Measurements from ENCODE around the gene FOXQ1. TPM values are rescaled to one million over a fixed set of nuclear protein-coding genes. Genes with fewer than 3 reads are reported as not detected.

FOXQ1 gene
- total and polyA plus RNA-seq, 2 of the 13 experiments (the other 11 are each of a cell fraction or from before 2014, with no cell fraction given): 35.2 to 39.8 TPM

DNA sequence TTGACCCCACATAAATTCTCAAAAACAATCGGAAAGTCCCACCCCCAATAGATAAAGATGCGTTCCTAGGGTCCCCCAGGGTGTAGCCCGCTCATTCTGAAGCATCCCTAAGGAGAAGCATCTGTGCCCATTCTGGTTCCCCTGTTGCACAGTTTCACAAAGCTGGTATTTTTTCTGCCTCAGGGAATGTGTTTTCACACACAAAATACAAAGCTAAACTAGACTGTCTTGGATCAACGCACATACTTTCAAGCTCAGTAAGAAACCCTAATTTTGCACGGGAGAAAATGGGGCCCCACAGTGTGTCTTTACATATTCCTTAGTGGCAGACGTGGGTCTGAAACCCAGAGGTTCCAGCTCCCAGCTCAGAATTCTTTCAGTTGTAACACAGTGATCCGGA is 6.1 kb downstream of the FOXQ1 start:
- peak overlapping the region; percentile 41 for H3K27ac ChIP-seq (ENCODE audit: extremely low read length, insufficient read depth, low read length)
- H3K4me3 ChIP-seq (replicated peaks in 1 of 3; ENCODE audit: insufficient read depth in 1 of 3, low read depth in 2 of 3, low read length in 3 of 3): no peak overlapping the region
- ChIA-PET POLR2A (interaction anchor here (0.8 to 12.0 kb wide), 7 partner anchors 8 to 417 kb away, joined by 4 to 900 read pairs (median 150); no protein-coding TSS in a partner anchor), CTCF (ENCODE audit: low intra/inter-chr PET ratio, low total read pairs) (no interaction called here)
- H4K20me1 ChIP-seq (ENCODE audit: insufficient read depth, low read length): peaks cover 15% of the 10 kb centered on the region
- H3K9me3 ChIP-seq (ENCODE audit: low read length): no peaks in the 10 kb centered on the region
- peaks cover 50% of the 10 kb centered on the region for H3K4me1 ChIP-seq (ENCODE audit: insufficient read depth, low read length)
- TF ChIP-seq BRD4 (CRISPR knock-in tag; IDR thresholded peaks at IDR 0.05) (no peak), ZNF468 (CRISPR knock-in tag; IDR thresholded peaks at IDR 0.05) (no peak), ERF (CRISPR knock-in tag; IDR thresholded peaks at IDR 0.05) (no peak), GPN1 (CRISPR knock-in tag; IDR thresholded peaks at IDR 0.05; ENCODE audit: borderline replicate concordance) (no peak), ZMAT3 (CRISPR knock-in tag; conservative IDR thresholded peaks at IDR 0.05) (no peak), ZSCAN22 (CRISPR knock-in tag; IDR thresholded peaks at IDR 0.05) (no peak), ZNF772 (CRISPR knock-in tag; IDR thresholded peaks at IDR 0.05) (no peak), ZNF331 (CRISPR knock-in tag; IDR thresholded peaks at IDR 0.05) (no peak), ZNF180 (CRISPR knock-in tag; IDR thresholded peaks at IDR 0.05; ENCODE audit: borderline replicate concordance, low read depth) (no peak), NFATC3 (CRISPR knock-in tag; IDR thresholded peaks at IDR 0.05) (no peak), HOXA5 (CRISPR knock-in tag; IDR thresholded peaks at IDR 0.05) (no peak)
- TF ChIP-seq, protein P1, sequence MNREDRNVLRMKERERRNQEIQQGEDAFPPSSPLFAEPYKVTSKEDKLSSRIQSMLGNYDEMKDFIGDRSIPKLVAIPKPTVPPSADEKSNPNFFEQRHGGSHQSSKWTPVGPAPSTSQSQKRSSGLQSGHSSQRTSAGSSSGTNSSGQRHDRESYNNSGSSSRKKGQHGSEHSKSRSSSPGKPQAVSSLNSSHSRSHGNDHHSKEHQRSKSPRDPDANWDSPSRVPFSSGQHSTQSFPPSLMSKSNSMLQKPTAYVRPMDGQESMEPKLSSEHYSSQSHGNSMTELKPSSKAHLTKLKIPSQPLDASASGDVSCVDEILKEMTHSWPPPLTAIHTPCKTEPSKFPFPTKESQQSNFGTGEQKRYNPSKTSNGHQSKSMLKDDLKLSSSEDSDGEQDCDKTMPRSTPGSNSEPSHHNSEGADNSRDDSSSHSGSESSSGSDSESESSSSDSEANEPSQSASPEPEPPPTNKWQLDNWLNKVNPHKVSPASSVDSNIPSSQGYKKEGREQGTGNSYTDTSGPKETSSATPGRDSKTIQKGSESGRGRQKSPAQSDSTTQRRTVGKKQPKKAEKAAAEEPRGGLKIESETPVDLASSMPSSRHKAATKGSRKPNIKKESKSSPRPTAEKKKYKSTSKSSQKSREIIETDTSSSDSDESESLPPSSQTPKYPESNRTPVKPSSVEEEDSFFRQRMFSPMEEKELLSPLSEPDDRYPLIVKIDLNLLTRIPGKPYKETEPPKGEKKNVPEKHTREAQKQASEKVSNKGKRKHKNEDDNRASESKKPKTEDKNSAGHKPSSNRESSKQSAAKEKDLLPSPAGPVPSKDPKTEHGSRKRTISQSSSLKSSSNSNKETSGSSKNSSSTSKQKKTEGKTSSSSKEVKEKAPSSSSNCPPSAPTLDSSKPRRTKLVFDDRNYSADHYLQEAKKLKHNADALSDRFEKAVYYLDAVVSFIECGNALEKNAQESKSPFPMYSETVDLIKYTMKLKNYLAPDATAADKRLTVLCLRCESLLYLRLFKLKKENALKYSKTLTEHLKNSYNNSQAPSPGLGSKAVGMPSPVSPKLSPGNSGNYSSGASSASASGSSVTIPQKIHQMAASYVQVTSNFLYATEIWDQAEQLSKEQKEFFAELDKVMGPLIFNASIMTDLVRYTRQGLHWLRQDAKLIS (CRISPR knock-in tag; IDR thresholded peaks at IDR 0.05): no peak
- TF ChIP-seq, protein P2, sequence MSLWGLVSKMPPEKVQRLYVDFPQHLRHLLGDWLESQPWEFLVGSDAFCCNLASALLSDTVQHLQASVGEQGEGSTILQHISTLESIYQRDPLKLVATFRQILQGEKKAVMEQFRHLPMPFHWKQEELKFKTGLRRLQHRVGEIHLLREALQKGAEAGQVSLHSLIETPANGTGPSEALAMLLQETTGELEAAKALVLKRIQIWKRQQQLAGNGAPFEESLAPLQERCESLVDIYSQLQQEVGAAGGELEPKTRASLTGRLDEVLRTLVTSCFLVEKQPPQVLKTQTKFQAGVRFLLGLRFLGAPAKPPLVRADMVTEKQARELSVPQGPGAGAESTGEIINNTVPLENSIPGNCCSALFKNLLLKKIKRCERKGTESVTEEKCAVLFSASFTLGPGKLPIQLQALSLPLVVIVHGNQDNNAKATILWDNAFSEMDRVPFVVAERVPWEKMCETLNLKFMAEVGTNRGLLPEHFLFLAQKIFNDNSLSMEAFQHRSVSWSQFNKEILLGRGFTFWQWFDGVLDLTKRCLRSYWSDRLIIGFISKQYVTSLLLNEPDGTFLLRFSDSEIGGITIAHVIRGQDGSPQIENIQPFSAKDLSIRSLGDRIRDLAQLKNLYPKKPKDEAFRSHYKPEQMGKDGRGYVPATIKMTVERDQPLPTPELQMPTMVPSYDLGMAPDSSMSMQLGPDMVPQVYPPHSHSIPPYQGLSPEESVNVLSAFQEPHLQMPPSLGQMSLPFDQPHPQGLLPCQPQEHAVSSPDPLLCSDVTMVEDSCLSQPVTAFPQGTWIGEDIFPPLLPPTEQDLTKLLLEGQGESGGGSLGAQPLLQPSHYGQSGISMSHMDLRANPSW (CRISPR knock-in tag; IDR thresholded peaks at IDR 0.05; ENCODE audit: borderline replicate concordance): no peak
- TF ChIP-seq, protein P3, sequence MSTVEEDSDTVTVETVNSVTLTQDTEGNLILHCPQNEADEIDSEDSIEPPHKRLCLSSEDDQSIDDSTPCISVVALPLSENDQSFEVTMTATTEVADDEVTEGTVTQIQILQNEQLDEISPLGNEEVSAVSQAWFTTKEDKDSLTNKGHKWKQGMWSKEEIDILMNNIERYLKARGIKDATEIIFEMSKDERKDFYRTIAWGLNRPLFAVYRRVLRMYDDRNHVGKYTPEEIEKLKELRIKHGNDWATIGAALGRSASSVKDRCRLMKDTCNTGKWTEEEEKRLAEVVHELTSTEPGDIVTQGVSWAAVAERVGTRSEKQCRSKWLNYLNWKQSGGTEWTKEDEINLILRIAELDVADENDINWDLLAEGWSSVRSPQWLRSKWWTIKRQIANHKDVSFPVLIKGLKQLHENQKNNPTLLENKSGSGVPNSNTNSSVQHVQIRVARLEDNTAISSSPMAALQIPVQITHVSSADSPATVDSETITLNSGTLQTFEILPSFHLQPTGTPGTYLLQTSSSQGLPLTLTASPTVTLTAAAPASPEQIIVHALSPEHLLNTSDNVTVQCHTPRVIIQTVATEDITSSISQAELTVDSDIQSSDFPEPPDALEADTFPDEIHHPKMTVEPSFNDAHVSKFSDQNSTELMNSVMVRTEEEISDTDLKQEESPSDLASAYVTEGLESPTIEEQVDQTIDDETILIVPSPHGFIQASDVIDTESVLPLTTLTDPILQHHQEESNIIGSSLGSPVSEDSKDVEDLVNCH (CRISPR knock-in tag; IDR thresholded peaks at IDR 0.05): no peak
- TF ChIP-seq, protein P4, sequence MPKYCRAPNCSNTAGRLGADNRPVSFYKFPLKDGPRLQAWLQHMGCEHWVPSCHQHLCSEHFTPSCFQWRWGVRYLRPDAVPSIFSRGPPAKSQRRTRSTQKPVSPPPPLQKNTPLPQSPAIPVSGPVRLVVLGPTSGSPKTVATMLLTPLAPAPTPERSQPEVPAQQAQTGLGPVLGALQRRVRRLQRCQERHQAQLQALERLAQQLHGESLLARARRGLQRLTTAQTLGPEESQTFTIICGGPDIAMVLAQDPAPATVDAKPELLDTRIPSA (CRISPR knock-in tag; IDR thresholded peaks at IDR 0.05; ENCODE audit: borderline replicate concordance): no peak
- intact Hi-C loops (cut with micrococcal nuclease; ENCODE audit: unreplicated experiment) (no loop called here), in situ Hi-C loops (cut with HindIII; ENCODE audit: extremely low pct_ligation_motif_present, low pct_unique_long_range_greater_than_20kb) (no loop called here)
- FAIRE-seq (no peak), ATAC-seq (no peak), DNase-seq (ENCODE audit: low spot score) (no peak)
- BruUV-seq (replicated peaks): no TSS peak
- H2AFZ ChIP-seq (ENCODE audit: low read length): no peak overlapping the region
- no peak overlapping the region for H3K4me2 ChIP-seq (ENCODE audit: low read depth, low read length)
- no peaks in the 10 kb centered on the region; a peak in 1 of 5 replicates for H3K27me3 ChIP-seq (ENCODE audit: control insufficient read depth in 1 of 2, insufficient read depth in 2 of 2, low read length in 2 of 2)
- peaks cover 23% of the 10 kb centered on the region for H3K79me2 ChIP-seq (ENCODE audit: insufficient read depth, low read length)
- no peaks in the 10 kb centered on the region for H3K36me3 ChIP-seq (replicated peaks in 1 of 2; ENCODE audit: control insufficient read depth in 1 of 2, insufficient read depth in 2 of 2, low read length in 2 of 2)
- no peak overlapping the region for H3K9ac ChIP-seq (ENCODE audit: insufficient read depth, low read depth, low read length)
- WGBS (ENCODE audit: low lambda C conversion rate): 82% methylated on average over 6 of the region's 7 CpGs
